Stimulated activated CD4-positive, alpha-beta T cell treated with anti-CD3 and anti-CD28 coated beads, Interleukin-12 subunit alpha, Interleukin-12 subunit beta, amount 100 ng/mL, for 4 hours (primary cell): Measurements from ENCODE around the gene JPH2.

Source experiments
- DNase-seq: peaks from one replicate; pipeline ENCODE4 v3.0.0-alpha.2; 2020

Gene JPH2

DNA sequence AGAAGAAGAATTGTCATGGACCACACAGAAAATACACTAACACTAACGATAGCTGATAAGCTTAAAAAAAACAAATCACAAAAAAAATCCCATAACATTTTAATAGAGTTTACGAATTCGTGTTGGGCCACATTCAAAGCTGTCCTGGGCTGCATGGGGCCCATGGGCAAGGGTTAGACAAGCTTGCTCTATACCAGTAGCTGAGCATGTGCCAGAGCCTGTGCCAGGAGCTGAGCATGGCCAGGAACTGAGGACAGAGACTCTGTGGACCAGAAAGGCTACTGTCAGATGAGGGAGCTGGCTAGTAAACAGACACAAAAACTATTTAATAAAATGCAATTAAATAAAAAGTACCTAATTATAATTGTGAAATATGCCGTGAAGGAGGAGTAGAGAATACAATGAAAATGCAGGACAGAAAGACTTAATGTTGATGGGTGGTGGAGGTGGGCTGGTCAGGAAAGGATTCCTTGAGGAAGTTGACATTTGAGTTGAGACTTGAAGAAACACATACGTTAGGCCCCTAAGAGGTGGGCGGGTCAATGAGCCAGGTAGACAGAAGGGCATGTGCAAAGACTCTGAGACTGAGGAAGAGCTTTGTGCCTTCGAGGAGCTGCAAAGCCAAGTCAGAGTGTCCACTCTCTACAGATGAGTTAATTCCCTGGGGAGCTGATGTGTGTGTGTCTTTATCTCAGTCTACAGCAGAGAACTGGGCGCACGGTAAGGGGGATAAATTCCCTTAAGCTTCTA, 66.1 kb downstream of the JPH2 start:
- no peak for DNase-seq

DNA sequence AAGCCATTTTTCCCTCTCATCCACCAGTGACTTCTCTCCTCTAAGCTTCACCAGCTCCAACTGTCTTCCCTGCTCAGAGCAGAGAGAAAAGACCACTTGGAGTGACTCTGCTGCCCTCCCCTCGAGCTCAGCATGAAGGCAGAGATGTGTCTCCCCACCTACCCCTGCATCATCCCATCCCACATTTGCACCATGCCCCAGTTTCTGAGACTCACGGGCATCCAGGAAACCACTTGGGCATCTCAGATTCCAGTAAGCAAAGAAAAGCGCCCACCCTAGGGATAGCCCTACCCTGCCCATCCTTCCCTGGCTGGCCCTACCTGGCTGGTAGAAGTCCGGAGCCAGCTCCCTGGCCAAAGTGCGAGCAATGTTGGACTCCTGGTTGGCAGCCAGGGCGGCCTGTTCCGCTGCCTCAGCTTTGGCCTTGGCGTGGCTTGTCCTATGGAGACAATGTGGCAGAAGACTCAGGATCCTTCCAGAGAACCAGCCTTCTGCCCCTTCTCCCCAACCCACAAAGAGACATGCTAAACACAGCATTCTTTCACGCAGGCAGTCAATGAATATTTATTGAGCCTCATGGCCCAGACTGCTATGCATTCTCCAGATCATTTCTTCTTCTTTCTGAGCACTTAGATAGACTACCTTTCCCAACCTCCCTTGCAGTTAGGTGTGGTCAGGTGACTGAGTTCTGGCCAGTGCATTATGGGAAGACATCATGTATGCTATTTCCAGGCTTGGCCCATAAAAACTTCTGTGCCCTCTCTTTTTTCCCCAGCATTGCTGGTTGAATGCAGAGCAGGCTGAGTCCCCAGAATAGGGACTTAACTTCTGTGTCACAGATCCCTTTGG, 68.6 kb downstream of the JPH2 start:
- no peak for DNase-seq

DNA sequence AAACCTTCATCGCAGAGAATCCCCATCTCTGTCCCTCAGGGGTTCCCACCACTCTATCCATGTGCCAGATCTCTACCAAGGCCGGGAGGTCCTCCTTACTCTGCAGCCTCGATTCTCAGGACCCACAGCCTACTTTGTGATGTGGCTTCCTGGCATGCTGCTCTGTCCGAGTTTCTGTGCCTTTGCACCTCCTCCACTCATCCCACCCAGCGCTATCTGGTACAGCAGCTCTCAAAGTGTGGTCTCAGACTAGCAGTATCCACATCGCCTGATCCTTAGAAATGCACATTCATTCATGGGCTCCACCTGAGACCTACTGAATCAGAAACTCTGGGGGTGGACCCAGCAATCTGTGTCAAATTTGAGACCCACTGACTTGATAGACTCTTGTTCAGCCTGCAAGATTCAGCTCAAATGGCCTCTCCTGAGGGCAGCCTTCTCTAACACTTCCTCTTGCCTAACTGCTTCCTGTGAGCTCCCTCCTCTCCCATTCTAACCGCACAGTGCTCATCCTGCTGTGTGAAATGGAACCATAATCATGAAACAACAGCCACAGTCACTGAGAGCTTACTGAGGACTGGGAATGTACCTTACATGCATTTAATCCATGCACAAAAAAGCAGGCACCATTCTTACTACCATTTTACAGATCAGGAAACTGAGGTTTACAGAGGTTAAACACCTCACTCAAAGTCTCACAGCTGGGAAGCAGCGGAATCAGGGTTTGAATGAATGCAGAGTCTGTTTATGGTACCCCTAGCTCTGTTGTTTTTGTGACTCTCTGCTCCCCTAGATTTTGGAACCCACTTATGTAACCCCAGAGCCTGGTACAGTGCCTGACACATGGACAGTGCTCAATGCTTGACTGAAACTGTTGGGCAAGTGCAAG, 69.4 kb downstream of the JPH2 start:
- no peak for DNase-seq

DNA sequence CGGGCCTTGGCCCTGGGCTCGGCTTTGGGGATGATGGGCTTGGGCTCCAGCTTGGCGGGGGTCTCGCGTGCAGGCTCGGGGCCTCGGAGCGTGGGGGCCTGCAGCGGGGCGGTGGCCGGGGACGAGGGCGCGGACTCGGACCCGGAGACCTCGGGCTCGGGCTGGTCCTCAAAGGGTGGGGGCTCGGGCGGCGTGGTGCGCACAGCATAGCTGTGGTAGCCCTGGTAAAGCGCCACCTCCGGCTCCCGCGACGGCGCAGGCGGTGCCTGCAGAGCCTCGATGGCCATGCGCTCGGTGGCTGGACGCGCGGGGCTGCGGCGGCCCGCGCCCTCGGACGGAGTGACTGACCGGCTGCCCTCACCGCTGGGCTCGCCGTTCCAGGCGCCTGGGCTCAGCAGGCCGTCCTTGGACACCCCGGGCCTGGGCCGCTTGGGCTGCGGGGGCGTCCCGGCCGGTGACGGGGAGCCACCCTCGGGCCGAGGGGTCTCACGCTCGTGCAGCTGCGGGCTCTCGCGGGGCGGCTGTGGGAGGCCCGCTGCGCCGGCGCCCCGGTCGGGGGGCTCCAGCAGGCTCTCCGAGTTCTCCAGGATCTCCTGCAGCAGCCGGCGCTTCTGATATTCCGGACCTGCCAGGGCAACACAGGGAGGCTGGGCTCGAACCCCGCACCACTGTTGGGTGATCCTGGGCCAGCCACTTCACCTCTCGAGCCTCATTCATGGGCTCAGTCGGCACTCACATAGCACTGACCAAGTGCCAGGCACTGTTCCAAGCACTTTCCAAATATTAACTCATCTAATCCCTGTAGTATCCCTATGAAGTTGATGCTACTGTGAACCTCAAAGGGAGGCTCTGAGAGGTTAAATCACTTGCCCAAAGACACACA, 71.0 kb downstream of the JPH2 start:
- no peak for DNase-seq

DNA sequence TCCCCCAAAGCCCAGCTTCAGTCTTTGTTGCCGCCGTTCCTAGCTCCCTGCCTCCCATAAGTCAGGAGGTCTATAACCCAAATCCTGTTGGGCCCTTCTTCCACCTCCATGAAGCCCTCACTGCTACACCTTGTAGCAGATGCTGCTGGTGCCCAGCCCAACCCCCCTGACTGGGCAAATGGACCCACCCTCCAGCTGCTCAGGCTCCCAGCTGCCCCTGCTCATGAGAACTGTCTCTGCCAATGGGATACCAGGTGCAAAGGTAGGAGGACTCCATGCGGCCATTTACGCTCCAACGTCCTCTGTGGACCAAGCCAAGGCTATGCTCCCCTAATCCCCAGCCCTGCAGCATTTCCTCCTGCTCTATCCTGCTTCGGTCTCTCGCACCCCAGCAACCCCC, 71.8 kb downstream of the JPH2 start:
- DNase-seq = no peak

DNA sequence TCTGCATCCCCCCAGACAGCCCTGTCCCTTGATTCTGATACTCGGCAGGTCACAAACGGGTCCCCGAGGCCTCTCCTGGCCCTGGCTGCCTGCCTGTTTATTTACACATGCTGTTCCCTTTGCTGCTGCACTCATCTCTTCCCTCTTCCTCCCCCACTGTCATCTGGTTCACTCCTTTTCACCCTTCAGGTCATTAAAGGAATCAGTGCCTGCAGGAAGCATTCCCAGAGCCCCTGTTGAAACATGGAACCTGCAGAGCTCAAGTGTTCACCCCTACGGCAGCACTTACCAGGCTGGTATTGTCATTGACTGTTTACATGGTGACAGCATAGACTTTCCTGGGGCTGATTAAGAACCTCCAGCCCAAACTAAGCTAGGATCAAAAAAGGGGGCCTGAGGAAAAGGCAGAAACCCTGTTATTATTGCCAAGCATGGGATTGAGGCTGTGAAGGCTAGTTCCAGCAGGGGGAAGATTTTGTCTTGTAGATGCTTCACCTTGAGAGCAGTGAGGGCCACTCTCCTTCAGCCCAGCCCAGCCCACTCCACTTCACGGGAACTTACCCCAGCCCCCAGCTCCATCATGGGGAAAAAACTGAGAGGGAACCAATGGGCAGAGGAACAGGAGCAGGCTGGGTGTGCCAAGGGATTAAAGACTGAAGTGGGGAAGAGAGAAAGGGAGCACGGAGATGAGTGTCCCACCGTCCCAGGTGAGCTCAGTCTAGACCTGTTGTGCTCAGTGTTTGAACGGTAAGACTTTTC, 73.2 kb downstream of the JPH2 start:
- no peak for DNase-seq

DNA sequence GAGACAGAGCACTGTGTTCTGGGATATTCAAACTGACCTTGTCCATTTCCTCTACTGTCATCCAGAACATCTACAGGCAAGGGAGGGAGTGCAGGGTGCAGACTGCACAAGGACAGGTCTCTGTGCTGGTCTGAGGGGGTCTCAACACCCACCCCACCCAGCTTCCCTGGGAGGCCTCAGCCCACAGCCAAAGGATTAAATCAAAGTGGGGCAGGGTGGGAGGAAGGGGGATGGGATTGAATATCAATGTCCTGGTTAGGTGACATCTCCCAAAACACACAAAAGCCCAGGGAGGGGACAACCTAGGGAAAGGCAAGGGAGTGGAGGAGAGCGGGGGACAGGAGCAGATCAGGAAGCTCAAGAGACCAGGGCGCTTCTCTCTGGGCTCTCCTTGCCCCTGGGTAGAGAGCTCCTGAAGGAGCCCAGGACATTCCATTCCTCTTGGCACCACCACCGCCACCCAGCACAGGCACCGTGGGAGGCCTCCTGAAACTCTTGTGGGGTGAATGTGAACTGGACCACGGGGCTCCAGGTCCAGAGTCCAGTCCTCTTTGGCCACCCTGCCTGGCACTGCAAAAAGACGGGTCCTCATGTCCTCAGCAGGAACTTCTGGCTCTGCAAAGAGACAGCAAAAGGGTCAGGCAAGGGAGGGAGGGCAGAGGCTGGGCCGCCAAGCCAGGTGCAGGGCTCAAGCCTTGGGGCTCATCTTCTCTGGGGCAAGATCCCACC, 73.9 kb downstream of the JPH2 start:
- DNase-seq = no peak

DNA sequence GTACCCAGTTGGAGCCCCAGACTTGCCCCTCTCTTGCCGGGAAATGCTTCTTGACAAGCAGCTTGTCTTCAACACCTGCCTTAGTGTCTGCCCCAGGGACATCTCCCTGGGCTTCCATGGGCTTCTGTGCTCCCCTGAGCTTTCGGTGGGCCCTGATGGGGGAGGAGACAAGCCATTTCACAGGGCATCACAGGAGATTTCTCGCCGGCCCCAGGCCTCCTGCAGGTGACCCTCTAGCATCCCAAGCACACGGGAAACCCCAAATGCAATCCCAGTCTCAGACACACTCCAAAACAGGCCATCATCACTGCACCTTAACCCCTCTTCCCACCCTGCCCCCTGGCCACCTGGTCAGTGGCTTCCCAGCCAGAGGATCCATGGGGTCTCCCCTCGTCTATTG, 74.5 kb downstream of the JPH2 start:
- DNase-seq = no peak

DNA sequence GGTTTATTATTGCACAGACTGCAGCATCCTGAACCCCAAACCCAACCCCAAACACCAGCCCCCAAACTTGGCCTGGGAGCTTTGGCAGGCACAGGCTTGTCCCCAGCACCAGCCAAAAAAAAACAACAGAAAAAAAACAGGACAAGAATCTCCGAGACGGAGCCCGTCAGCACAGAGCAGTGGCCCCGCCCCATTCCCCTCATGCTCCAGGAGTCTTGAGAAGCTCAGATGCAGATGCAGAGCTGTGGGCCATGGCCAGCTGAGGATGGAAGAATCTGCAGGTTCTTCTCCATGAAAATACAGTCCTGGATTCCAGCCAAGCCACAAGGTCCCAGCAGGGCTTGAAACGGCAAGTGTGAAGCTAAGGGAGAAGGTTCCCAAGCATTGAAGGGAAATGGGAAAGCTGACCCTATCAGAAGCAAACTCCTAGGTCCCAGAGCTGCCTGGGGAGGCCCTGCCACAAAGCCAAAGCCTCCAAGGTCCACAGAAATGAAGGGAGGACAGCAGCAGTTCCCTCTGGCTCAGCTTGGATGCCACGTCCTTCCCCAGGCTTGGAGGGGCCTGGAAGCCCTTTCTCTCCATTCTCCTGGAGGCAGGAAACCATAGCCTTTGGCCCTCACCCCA, 75.2 kb downstream of the JPH2 start:
- DNase-seq = no peak

DNA sequence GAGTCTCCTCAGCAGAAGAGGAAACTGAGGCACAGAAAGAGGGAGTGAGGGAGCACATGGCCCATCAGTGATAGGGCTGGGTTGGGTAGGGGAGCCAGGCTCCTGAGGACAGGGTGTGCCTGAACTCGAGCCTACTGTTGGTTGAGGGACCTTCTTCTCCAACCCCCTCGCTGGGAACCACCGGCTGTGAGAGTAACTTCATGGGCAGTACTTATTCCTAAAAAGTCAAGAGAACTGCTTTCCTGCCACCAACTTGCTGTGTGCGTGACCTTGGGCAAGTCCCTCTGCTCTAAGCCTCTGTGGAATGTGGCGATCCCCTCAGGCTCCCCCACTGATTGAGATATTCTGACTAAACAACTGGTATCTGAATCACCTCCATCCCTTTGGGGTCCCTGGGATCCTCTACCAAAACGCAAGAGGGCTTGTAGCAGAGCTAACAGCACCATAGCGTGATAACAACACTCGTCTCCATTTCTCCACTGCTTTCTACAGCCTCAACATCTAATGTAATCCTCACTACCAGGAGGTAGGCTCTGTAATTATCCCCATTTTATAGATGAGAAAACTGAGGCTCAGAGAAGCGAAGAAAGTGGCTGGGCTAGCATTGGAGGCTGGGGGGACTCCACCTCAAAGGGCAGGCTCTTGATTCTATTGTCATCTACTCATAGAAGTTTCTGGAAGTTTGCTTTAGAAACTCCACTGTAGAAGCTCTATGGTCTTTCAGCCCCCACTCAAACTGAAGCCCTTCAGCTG, 76.0 kb downstream of the JPH2 start:
- no peak for DNase-seq

DNA sequence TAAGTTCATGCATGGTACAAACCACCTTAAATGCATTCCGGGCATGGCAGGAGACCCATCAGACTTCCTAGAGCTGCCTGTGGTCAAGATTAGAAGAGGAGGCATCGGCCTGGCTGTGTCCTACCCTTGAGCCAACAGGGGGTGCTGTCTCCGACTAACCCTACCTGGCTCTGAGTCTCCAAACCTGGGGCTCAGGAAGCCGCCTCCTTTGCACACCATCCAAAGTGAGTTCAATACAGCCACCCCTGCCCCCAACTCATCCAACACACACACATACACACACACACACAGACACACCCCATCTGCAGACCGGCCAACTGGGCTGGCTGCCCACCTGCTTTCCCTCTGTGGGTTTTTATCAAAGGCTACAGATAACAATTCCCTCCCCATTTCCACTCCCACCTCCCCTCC, 77.0 kb downstream of the JPH2 start:
- no peak for DNase-seq

DNA sequence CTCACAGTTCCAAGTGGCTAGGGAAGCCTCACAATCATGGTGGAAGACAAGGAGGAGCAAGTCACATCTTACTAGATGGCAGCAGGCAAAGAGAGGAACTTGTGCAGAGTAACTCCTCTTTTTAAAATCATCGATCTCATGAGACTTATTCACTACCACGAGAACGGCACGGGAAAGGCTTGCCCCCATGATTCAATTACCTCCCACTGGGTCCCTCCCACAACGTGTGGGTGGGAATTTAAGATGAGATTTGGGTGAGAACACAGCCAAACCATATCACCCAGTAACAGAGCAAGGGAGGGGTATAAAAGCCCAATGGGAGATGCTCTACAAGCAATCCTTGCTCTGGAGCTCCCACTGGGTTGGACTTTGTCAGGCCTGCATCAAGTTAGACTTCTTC, 80.4 kb downstream of the JPH2 start:
- DNase-seq = no peak

DNA sequence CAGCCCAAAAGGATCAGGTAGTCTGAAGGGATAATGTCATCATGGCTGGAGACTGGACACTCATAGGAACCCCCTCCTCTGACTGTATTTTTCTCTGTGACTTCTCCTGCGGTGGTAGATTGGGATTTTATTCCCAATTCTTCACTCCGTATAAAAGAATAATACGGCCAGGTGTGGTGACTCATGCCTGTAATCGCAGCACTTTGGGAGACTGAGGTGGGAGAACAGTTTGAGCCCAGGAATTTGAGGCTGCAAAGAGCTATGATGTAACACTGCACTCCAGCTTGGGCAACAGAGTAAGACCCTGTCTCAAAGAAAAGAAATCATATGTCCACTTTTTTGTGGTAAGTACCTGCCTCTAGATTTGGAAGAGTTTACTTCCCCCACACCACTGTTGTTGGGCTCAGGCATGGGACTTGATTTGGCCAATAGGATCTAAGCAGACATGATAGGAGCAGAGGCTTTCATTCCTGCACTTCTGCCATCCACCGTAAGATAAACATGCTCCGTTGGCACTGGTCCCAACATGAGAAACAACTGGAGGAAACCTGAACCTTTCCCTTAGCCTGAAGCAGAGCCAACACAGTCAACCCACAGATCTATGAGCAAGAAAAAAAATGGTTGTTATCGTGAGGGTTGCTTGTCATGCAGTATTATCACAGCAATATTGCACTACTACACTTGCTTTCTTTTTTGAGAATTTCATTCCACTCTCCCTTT, 82.0 kb downstream of the JPH2 start:
- DNase-seq = no peak

DNA sequence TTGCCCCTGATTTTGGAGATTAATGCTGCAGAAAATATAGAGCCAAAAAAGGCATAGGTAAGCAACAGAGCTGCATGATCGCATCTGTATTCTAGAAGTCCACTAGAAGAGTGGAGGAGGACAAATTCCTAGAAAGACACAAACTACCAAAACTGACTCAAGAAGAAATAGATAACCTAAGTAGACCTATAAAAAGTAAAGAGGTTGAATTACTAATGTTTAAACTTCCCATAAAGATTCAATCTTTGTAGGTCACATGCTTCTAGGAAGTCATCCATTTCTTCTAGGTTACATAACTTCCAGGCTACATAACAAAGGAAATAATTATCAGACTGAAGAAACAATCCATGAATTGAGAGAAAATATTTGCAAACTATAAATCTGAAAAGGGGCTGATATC, 84.4 kb downstream of the JPH2 start:
- no peak for DNase-seq

DNA sequence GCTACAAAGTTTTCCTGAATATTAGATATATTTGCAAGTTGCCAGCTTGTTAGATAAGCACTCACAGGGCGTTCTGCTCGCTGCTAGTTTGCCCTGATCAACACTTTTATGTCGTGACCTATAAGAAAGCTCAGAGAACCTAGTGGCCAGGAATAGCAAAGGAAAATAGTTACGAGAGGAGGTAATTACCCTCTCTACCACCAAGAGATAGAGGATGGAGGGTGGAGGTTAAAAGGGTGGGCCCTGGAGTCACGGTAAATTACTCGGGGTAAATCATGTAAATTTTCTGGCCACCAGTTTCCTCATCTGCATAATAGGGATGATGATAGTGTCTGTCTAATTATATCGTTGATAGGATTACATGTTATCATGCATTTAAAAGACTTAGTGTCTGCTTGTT, 87.2 kb downstream of the JPH2 start:
- no peak for DNase-seq

DNA sequence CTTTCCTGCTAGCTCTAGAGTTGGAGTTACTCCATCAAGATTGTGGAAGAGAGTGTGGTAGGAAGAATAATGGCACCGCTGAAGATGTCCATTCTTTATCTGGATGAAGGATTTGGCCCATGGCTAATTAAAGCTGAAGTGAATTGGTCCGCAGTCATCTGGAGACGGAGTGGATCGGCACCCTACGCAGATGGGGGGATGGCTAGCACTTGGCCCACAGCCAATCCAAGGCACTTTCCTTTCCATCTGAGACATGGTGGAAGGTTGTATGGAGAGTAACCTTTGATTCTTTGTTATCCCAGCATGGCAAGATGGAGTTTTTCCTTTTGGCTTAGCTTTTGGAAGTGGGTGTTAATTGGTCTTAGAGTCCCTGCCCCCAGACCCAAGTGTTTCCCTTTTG, 88.3 kb downstream of the JPH2 start:
- no peak for DNase-seq

DNA sequence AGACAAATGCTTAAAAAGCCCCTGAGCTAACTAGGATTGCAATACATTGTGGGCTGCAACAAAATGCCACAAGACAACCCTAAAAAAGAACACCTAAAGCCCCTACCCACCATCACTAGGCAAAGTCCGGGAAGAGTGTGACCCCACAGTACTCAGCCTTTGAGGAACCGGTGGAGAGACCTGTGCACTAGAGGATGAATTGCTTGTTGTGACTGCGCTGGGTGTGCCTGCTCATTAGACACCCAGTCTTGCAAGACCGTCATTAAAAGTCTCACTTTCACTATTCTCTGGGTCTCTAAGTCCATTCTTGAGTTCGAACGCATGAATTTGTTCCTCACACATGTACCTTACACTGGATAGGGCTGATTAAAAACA, 88.7 kb downstream of the JPH2 start:
- DNase-seq = no peak

DNA sequence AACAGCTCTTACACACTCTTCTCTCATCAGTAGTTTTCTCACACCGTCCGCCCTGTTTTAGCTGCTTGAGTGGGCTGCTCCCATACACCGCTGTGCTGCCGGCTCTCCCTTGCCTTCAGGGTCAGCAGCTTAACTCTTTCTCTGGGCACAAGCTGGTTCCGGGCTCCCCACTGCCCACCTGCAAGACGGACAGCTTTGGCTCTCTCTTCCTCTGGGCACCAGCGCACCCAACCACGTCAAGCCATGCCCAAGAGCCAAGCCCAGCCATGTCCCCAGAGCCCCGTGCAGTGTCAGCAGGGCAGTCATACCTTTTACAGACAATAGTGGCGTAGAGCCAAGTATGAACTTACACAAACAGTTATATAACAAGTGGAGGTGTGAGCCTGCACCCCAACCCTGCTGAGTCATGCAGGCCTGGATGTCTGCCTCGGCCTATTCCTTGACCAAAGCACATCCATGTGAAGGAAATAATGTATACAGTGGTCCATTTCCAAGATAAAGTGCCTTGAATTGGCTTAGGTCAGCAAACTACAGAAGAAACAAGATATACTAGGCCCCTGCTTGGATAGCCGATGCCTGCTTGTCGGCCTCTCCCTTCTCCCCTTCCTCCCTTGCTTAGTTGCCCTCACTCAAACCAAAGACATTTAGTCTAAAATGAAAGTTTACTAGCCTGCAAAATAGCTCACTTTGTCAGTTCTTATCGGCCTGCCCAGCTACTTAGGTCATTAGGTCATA, 89.3 kb downstream of the JPH2 start:
- no peak for DNase-seq
